HG03520 (cell line): ENCODE measurements around the gene CYB5D1.
A peak's percentile ranks its signal among the peaks of the same experiment; 100 is the strongest.
"Not testable (repeated sequence)": the region's sequence is repeated elsewhere in the genome, so short reads cannot be mapped to it uniquely, and the experiment has no call there.

Experiments
- ATAC-seq: cut with Tn5 transposase; IDR thresholded peaks from one replicate; pipeline ENCODE4 v1.9.1; 2021; ENCODE audit warnings: mild to moderate bottlenecking, moderate library complexity; ENCODE audit not compliant: unreplicated experiment

CYB5D1 gene

DNA sequence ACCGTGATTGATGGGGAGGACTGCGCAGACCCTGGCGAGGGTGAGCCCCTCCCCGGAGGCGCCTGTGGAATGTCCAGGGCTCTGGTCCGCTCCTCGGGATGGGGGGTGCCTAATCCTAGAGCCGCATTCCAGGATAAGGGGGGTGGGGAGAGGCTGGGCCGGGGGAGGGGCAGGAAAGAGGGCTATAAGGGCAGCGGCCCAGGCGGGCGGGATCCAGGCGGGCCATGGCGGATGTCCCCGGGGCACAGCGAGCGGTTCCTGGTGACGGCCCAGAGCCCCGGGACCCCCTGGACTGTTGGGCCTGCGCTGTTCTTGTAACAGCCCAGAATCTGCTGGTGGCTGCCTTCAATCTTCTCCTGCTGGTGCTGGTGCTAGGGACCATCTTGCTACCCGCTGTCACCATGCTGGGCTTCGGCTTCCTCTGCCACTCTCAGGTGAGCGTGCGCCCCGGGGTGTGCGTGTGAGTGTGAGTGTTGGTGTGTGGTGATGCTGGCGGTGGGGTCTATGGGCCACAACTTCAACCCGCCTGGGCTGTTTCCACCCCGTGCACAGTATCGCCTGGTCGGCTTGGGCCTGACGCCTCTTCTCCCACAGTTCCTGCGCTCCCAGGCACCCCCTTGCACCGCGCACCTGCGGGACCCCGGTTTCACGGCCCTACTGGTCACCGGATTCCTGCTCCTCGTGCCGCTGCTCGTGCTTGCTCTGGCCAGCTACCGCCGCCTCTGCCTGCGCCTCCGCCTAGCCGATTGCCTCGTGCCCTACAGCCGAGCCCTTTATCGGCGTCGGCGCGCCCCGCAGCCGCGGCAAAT is 2.7 kb upstream of the CYB5D1 start, which contains the start of gene TMEM88:
Gene TMEM88, plus strand, starts transcription at position 216 of the 809 bp plus-strand sequence. Its CDS starts 9 bp downstream, at position 225.
- no peak for ATAC-seq

DNA sequence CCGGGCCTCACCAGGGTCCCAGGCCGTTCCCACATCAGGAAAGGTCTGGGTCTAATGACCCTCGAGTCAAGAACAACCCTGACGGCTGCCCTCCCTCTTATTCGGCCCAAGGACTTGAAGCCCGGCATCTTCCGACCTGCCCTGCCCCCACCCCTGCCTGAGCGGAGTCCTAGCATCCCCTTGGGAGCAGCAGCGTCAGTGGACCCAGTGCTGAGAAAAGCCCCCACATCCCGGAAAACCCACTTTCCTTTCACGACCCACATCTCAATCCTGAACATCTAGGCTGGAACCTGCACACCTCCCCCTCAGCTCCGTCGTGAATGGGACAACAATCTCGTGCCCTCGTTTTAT is 2.2 kb upstream of the CYB5D1 start:
- no peak for ATAC-seq

DNA sequence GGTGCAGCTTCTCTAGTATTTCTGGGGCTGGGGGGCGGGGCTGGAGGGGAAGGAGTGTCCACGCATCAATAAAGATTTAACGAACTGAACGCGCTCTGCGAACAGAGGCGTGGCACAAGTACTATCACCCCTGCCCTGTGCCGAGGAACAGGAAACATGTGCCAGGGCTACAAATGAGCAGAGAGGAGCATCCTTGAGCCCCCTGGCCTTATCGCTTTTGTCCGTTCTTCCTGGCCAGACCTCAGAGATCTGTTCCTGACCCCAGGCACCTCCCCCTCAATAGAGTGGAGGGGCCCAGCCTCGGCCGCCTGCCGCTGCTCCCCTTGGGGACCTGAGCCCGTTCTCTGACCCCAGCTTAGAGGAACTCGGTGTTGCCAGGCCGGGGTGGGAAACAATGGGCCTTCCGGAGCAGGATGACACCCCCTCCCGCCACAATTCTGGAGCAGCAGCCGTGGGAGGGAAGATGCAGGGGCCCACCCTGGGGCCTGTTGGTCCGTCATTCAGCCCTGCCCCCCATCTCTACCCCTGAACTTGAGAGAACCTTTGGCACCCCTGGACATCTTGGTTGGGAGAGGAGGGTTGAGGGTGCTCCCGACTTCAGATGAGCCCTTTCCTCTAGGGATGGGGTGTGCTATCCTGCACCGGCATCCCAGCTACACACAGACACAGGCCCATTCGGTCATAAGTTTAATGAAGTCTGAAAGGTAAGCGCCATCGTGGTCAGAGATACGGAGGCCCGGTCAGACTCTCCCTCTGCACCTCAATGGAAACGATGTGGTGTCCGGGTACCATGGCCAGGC is 1.6 kb upstream of the CYB5D1 start:
- no peak for ATAC-seq

DNA sequence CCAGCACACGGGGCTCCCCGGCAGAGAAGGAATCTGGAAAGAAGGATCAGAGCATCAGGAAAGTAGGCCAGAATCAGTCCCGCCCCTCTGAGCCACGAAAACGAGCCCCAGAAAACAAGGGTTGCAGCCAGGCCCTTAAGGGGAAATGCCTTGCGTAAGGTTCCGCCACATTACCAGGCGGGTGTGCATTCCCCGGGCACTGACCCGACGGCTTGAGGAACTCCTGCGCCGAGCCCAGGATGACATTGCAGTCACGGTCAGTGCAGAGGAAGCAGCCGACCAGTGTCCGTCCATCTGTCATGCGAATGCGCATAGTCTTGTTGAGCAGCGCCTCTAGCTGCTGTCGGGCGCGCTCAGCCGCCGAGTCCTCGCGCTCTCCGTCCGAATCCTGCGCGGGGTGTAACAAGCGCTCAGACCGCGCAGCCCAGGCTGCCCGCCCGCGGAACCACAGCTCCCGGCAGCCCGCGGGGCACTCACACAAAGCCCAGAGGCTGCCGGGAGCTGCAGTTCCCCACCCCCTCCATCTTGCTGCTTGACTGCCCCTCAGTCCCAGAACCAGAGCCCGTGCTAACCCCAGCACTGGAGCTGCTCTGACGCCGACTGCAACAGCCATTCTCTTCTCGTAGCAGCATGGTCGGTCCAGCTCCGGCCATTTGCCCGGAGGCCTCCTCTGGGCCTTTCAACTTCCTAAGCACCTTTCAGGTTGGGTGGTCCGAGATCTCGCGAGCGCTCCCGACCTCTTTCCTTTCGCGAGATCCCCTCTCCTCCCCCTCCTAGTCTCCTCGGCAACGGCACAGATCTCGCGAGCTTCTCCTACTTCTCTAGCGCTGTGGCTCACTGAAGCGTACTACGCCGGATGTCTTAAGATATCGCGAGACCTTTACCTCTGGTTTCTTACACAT is 741 bp upstream of the CYB5D1 start, which contains the start of gene NAA38:
Gene NAA38, minus strand, starts transcription at position 749 of the 902 bp plus-strand sequence. Its CDS starts 96 bp downstream, at position 653.
- ATAC-seq = peak; percentile 59

DNA sequence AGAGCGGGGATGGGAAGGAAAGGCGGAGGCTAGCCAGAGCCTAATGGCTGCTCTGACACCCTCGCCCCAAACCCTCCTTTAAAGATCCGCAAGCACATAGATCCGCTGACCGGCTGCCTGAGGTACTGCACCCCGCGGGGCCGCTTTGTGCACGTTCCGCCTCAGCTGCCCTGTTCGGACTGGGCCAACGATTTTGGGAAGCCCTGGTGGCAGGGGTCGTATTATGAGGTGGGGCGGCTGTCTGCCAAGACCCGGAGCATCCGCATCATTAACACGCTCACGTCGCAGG is 663 bp downstream of the CYB5D1 start:
- no peak for ATAC-seq

DNA sequence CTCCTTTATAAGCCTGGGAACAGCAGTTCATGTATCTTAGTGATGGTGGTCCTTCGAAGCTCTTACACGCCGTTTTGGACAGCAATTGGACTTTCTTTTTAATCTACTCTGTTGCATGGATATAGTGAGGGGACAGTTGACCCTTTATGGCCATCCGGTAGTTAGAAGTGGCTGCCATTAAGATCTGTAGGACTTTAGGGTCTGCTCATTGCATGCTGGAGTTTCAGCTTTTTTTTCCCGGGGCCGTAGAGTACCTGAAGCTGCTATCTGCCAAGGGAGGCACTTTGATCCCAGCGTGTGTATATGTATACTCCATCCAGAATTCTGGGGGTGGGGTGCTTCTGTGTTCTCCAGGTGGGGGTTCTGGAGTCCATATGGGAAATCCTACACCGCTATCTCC is 1.2 kb downstream of the CYB5D1 start:
- ATAC-seq = no peak

DNA sequence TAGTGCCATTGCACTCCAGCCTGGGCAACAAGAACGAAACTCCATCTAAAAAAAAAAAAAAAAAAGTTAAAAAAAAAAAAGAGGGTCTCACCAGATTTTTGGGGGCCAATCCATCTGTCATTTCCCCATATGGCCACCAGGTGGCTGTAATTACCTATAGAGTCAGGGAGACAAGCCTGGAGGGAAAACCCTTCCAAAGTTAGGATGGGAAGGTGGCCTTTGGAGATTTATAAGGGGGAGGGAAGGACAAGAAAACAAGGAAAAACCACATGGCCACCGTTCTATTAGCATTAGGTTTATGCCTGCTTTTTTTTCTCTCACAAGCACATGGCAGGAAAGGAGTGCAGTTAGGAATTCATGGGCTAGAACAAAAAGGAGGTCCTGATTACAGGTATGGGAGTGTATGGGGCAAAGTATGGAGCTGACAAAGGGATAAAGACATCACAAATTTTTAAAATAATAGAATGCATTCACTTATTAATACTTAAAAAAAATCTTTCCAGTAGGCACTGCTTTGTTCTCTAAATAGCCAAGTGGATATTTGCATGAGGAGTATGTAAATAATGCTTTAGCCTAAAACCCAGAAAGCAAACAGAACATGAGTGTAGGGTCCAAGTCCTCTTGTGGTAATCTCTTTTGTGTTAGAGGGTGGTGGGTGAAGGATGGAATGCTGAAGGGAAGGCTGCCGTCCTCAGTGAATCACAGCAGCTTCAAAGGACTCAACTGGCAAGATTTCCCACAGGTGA is 5.1 kb downstream of the CYB5D1 start:
- ATAC-seq = no peak

DNA sequence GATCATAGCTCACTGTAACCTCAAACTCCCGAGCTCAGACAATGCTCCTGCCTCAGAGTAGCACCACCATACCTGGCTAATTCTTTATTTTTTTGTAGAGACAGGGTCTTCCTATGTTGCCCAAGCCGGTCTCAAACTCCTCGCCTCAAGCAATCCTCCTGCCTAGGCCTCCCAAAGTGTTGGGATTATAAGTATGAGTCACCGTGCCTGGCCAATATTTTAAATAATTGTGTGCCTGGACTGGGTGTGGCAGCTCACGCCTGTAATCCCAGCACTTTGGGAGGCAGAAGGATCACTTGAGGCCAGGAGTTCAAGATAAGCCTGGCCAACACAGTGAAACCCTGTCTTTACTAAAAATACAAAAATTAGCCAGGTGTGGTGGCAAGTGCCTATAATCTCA is 6.6 kb downstream of the CYB5D1 start:
- not testable (repeated sequence) for ATAC-seq

DNA sequence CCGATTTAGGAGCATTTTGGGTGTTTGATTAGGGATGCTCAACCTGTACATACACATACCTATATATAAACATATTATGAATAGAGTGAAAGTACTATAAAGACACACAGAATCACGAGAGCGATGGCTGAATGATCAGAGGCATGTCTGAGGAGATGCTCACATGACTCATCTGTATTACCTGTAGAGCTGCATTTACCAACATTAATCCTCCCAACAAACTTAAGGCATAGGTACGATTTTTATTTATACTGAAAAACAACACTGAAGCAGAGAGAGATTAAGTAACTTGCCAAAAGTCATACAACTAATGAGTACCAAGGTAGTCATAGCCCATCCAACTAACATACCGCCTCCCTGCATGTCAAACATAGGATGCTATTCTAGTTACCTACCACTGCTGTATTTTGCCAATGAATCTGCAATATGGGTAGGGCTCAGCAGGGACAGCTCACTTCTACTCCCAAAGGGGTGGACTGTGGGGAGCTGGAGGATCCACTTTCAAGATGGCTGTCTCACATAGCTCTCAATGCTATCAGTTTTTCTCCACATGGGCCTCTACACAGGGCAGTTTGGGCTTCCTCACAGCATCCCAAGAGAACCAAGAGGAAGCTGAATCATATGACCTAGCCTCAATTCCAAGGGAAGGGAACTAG is 7.3 kb downstream of the CYB5D1 start:
- no peak for ATAC-seq

DNA sequence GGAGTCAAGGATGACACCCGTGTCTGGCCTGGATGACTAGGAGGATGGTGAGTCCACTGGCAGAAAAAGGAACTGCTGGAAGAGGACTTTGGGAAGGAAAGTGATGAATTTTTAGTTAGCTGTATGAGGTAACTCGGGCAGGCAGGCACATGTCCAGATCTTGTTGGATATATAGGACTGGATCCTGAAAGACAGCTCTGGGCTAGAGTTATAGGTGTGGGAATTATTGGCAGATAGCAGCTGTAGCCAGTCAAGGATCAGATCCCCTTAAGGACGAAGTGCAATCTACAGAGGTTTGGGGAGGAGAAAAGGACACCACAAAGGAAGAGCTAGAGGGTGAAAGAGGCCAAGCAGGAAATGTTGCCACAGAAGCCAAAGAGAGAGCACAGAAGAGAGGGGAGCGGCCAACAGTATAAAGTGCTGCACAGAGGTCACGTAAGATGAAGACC is 10.1 kb downstream of the CYB5D1 start:
- ATAC-seq = no peak

DNA sequence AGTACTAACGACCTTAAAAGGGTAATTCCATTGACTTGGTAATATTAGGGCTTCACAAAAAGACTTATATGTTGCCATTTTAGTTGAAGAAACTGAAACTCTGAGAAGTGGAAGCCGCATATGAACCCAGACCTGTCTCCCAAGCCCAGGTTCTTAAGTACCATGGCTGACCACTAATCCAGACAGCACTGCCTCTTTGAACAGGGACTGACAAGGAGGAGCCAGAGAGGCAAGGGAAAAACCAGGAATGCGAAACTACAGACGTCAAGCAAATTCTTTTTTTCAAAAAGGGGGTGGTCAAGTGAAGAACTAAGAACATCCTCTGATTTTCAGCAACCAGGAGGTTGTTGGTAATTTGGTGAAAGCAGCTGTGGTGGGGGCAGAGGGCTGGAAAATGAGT is 15.2 kb downstream of the CYB5D1 start:
- no peak for ATAC-seq

DNA sequence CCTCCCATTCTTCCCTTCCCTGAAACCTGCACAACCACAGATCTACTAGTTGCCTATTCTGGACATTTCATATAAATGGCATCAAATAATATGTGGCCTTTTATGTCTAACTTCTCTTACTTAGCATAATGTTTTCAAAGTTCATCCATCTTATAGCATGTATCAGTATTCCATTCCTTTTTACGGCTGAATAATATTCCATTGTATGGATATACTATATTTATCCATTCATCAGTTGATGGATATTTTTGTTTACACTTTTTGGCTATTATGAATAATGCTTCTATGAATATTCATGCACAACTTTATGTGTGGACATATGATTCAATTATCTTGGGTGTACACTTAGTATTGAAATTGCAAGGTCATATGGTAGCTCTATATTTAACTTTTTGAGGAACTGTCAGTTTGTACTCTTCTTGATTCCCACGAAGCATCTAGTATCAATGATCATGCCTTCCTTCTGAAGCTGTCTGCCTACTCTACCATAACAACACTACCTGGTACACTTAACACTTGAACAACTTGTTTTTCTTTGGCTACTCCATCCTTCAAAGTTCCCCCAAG is 18.1 kb downstream of the CYB5D1 start:
- ATAC-seq = no peak

DNA sequence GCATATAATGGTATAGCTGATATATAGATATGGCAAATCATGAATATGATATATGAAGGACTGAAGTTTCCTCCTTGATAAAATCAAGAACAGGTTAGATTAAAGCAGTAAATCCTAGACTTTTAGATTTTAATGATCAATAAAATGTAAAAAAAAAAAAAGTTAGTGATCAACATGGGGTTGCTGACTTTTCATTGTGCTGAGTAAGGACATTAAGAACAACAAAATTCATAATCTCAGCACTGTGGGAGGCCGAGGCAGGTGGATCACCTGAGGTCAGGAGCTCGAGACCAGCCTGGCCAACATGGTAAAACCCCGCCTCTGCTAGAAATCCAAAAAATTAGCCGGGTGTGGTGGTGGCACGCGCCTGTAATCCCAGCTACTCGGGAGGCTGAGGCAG is 20.4 kb downstream of the CYB5D1 start:
- ATAC-seq = no peak

DNA sequence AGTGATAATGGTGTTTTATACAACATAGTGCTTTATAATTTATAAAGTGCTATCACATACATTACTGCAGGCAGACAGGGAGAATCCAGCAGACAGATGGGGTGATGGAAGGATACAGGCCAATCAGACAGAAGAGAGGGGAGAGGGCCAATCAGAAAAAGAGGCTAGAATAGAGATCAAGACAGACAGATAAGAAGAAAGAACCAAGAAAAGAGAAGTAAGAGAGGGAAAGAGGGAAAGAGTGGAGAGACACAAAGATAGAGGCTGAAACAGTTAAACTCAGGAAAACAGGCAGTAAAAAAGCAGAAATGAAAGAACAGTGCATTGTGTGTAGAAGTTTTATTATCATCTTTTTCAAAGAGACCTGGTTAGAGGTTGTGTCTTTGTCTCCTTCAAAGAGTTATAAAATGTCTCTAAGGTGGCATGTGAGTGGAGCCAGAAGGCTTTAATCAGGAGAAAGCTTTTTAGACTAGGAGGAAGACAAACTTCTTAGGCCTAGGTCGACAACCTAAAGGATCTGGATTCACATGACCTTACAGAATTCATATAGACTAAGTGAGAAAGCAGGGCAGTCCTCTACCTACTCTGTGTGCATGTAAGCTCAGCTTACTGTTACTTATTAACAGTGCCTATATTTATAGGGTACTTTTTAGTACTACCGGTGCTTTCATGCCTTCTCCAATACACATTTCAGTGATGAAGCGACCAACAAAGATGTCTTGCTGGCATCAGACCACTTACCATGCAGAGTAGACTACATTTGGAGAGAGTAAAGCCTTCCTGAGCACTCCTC is 22.5 kb downstream of the CYB5D1 start:
- no peak for ATAC-seq

DNA sequence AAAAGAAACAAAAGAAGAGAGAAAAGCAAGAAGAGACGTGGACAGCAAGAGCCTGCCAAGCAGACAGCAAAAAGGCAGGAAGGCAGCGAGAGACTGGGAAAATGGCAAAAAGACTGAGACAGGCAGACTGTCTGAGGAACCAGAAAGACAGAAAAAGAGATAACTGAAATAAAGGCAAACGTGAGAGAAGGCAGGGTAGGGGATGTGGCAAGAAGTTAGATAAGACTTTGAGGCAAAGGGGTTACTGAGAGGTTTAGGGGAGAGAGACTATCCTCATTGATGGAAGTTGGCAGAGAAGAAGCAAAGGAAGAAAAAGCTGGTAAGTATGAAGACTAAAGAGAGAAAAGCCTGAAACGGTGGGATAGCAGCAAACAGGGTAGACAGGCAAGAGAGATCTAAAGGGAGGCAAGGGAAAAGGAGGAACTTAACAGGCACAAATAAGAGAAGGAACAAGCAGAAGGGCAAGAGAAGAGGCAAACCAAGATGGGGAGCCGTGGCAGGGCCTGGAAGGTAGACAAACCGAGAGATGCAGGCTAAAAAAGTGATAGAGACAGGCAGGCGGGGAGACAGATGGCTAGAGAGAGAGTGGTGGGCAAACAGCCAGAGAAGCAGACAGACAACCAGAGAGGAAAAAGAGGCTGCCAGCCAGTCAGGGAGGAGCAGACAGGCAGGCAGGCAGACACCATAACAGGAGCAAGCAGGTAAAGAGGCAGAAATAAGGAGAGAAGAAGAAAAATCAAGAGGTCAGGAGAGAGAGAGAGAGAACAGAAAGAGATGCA is 23.7 kb downstream of the CYB5D1 start:
- no peak for ATAC-seq

DNA sequence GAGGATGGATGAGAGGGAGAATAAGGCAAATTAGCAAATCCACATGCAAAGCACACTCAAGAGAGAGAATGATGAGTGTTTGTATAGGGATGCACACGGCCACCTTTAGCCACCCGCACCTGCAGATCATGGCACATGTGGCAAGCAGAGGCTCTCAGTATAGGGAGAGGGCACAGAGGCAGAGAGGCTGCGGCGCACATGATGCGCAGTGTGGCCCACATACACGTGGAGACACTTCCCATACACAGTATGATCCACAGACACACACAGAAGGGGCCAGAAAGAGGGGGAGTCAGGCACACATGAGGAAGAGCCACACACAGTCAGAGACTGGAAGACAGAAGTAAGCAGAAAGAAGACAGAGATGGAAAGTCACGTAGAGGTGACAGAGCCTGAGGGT is 24.3 kb downstream of the CYB5D1 start:
- ATAC-seq = no peak

DNA sequence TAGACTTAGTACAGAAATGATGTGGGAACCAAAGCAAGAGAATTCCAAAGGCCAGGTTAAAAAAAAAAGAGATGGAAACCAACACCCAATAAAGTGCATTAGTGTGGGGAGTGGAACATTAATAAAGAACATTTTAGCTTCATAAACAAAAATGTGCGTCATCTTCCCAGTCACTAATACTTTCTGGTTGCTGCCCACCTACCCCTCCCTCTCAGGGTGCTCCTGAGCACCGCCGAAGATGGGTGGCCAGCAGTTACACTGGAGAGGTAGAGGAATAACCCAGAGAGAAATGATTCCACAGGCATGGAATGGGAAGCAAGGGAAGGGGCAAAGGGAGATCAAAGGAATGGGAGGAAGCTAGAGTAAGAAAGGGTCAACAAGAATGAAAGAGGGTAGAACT is 24.8 kb downstream of the CYB5D1 start:
- no peak for ATAC-seq

DNA sequence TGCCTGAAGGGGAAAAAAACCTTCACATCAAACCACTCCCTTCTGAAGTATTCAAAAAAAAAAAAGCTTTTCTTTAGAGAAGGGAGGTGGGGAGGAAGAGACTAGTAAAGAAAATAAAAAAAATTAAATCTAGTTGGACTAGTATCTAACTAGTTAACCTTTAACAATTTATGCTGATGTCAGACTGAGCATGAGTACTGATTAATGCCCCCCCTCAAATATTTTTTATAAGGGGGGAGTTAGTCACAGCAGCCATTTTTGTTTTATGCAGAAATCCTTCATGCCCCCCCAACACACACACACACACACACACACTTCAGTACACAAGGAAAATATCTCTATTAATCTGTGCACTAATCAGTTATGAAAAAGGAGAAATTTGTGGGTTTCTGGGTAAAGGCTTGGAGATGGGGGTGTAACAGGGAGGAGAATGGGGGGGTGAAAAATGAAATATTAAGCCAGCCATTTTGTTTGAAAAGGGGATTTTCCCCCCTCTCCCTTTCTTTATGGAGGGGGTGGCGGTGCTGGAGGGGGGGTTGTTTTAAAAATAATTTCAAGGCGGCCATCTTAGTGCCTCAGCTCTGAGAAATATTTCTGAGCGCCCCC is 26.1 kb downstream of the CYB5D1 start:
- ATAC-seq = no peak
